Mesodermal cell (in vitro differentiated cells): ENCODE measurements around the gene TMEM135.

ENCODE experiments used
- H3K27ac ChIP-seq: 2 replicates; pipeline ENCODE4 v1.7.0; 2013; ENCODE audit warnings: mild to moderate bottlenecking, low read depth, low read length, moderate library complexity; ENCODE audit not compliant: severe bottlenecking
- H3K36me3 ChIP-seq: 2 replicates; pipeline ENCODE4 v1.7.1; 2013; ENCODE audit warnings: mild to moderate bottlenecking, low read length, moderate library complexity; ENCODE audit not compliant: control insufficient read depth, insufficient read depth
- H3K4me1 ChIP-seq: one replicate; pipeline ENCODE4 v1.7.1; 2013; ENCODE audit warnings: mild to moderate bottlenecking, low read length; ENCODE audit not compliant: insufficient read depth, control insufficient read depth, poor library complexity, severe bottlenecking
- H3K4me3 ChIP-seq: 2 replicates; pipeline ENCODE4 v1.7.0; 2013; ENCODE audit warnings: low read length, control low read depth, mild to moderate bottlenecking; ENCODE audit not compliant: insufficient read depth, poor library complexity, severe bottlenecking; ENCODE audit errors: extremely low read depth
- H3K9me3 ChIP-seq: 2 replicates; pipeline ENCODE4 v1.7.1; 2013; ENCODE audit warnings: mild to moderate bottlenecking, low read length, moderate library complexity; ENCODE audit not compliant: control insufficient read depth
- WGBS, 2 experiments: methylation state at CpG; one replicate each; pipeline ENCODE4 v1.1.5; 2013; ENCODE audit warnings: missing lambda C conversion rate in 2 of 2; ENCODE audit not compliant: insufficient coverage in 2 of 2; 5-methylcytosine and 5-hydroxymethylcytosine counted together

The TMEM135 gene

DNA sequence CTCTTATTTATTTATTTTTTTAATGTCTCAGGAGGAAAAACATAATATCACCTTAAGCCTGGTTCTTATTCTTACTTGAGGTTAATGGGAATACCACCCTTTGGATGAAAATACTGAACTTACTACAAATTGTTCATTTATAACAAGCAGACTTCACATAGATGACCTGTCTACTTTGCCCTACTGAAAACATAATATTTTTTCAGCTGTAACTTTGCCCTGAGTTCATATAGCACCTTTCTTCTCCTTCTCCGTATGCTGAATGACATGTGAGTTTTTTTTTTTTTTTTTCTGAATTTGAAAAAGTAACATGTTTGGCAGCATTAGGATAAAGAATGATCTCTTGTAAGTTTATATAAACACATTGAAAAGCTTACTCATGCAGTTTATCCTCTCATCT lies 186.8 kb downstream of the TMEM135 start:
- Histone ChIP-seq H3K4me1 (no peaks in the 10 kb centered on the region), H3K36me3 (no peaks in the 10 kb centered on the region), H3K4me3 (no peak overlapping the region), H3K9me3 (no peaks in the 10 kb centered on the region), H3K27ac (no peak overlapping the region)
- WGBS, 2 experiments = no CpG with 5 or more reads among the region's 1 CpG

DNA sequence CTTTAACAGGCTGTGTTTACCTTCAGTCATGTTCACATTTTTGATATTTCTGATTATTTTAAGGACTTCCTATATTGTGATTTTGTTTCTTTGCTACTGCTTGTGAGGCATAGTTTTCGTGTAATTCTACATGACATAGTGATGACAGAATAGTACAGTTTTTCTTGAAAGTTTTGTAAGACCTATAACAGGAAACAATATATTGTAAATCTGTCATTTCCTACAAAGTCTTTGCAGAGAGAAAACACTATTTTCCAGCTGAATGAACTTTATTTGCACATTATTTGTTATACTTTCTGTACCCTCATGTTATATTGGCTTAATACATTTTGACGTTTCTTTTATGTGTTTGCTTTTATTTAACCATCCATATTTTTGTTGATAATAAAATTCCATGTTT lies 191.1 kb downstream of the TMEM135 start:
- WGBS, 2 experiments = no CpG with 5 or more reads among the region's 2 CpGs

GRCh38 chr11:87230995-87231394 lies 193.3 kb downstream of the TMEM135 start:
- WGBS, 2 experiments = 93 to 98% methylated on average over 2 of the region's 2 CpGs
- H3K9me3 ChIP-seq = peaks cover 4% of the 10 kb centered on the region
- no peak overlapping the region for H3K4me3 ChIP-seq
- no peak overlapping the region for H3K27ac ChIP-seq
- H3K4me1 ChIP-seq = no peaks in the 10 kb centered on the region
- H3K36me3 ChIP-seq = peaks cover 3% of the 10 kb centered on the region

More for the DNA sequence above, 191.1 kb downstream of the TMEM135 start:
- peaks cover 4% of the 10 kb centered on the region for H3K9me3 ChIP-seq
- no peaks in the 10 kb centered on the region for H3K4me1 ChIP-seq
- peaks cover 3% of the 10 kb centered on the region for H3K36me3 ChIP-seq
- H3K27ac ChIP-seq = no peak overlapping the region
- no peak overlapping the region for H3K4me3 ChIP-seq

DNA sequence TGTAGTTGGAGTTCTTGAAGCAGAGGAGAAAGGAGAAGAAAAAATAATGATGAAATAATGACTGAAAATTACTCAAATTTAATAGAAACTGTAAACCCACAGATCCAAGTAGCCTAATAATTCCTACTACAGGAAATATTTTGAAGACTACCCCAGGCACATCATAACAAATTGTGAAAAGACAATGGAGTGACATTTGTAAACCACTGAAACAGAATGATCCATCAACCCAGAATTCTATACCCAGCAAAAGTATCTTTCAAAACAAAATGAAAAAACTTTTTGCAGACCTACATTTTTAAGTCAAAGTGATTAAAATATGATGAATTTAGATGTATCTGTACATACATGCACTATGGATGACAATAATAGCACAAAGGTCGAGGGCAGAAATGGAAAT lies 194.6 kb downstream of the TMEM135 start:
- Histone ChIP-seq H3K4me3 (no peak overlapping the region), H3K4me1 (no peaks in the 10 kb centered on the region), H3K27ac (no peak overlapping the region), H3K9me3 (peaks cover 4% of the 10 kb centered on the region), H3K36me3 (peaks cover 3% of the 10 kb centered on the region)
- no CpG with 5 or more reads among the region's 1 CpG for WGBS, 2 experiments

- WGBS, 2 experiments = no CpG with 5 or more reads among the region's 1 CpG
- Histone ChIP-seq H3K9me3 (peaks cover 4% of the 10 kb centered on the region), H3K27ac (no peak overlapping the region), H3K4me3 (no peak overlapping the region), H3K36me3 (peaks cover 3% of the 10 kb centered on the region), H3K4me1 (no peaks in the 10 kb centered on the region)
Measured at GRCh38 chr11:87235366-87235765, 197.6 kb downstream of the TMEM135 start.

DNA sequence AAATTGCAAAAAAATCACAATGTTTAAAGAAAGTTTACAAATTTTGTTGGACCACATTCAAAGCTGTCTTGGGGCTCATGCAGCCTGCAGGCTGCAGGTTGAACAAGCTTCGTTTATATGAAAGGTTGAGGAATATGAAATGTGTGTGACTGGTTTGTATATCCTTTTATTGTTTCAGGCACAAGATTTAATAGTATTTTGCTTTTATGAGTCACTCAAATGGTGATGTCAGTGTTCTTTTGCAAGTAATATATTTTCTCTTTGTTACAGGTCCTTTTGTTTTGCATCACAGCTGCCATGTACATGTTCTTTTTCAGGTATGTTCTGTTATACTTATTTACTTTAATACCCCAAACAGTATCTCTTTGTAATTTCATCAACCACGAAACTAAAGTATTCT lies 198.6 kb downstream of the TMEM135 start:
- WGBS, 2 experiments = 80 to 100% methylated on average over 1 of the region's 2 CpGs
- Histone ChIP-seq H3K4me3 (no peak overlapping the region), H3K27ac (no peak overlapping the region), H3K4me1 (no peaks in the 10 kb centered on the region), H3K9me3 (peaks cover 4% of the 10 kb centered on the region), H3K36me3 (no peaks in the 10 kb centered on the region)

DNA sequence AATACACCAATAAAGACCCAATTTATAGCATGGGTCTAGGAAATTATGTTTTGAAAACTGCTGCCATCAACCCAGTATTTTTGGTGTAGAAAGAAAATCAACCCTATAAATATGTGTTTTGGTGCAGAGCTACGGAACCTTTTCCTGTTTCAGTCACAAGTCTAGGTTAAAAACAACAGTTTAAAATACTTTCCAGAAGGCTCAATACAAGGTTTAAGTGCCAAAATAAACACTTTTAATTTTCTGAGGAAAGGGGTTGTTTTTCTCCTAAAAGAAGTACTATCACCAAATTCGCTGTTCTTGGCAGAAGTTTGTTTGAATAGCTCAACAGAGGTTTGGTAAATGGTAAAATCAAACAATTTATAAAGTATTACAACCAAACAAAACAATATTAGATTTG lies 201.3 kb downstream of the TMEM135 start:
- Histone ChIP-seq H3K4me3 (no peak overlapping the region), H3K4me1 (no peaks in the 10 kb centered on the region), H3K9me3 (no peaks in the 10 kb centered on the region), H3K36me3 (no peaks in the 10 kb centered on the region), H3K27ac (no peak overlapping the region)
- WGBS, 2 experiments = 100% methylated on average over 1 of the region's 2 CpGs; no CpG with 5 or more reads in 1 of the 2 experiments

- no peaks in the 10 kb centered on the region for H3K9me3 ChIP-seq
- no CpG with 5 or more reads among the region's 1 CpG for WGBS, 2 experiments
- H3K4me1 ChIP-seq = no peaks in the 10 kb centered on the region
- H3K27ac ChIP-seq = no peak overlapping the region
- H3K36me3 ChIP-seq = no peaks in the 10 kb centered on the region
- no peak overlapping the region for H3K4me3 ChIP-seq
Measured at GRCh38 chr11:87239531-87239930, 201.8 kb downstream of the TMEM135 start.

- Histone ChIP-seq H3K36me3 (no peaks in the 10 kb centered on the region), H3K4me3 (no peak overlapping the region), H3K4me1 (no peaks in the 10 kb centered on the region), H3K9me3 (no peaks in the 10 kb centered on the region), H3K27ac (no peak overlapping the region)
- WGBS, 2 experiments = 100% methylated on average over 3 of the region's 4 CpGs; no CpG with 5 or more reads in 1 of the 2 experiments
Measured at GRCh38 chr11:87251560-87251959, 213.8 kb downstream of the TMEM135 start.

DNA sequence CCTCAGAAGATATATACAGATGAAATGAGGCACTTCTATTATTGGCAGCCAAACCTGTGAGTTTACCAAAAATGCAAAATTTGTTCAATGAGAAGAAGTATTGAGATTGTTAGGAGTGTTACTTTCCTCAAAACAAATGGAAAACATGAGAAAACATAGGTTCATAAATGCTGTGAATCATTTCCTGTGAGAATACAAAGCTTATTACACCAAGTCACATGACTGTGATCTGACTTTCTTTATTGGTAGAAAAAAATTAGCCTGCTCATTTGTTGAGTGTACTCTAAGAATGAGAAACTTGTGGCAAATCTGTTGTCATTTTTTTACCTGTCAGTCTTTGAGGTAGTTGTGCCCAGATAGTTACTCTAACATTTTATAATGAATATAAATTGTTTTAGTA lies 215.1 kb downstream of the TMEM135 start:
- Histone ChIP-seq H3K27ac (no peak overlapping the region), H3K4me3 (no peak overlapping the region), H3K36me3 (no peaks in the 10 kb centered on the region), H3K4me1 (no peaks in the 10 kb centered on the region), H3K9me3 (no peaks in the 10 kb centered on the region)

DNA sequence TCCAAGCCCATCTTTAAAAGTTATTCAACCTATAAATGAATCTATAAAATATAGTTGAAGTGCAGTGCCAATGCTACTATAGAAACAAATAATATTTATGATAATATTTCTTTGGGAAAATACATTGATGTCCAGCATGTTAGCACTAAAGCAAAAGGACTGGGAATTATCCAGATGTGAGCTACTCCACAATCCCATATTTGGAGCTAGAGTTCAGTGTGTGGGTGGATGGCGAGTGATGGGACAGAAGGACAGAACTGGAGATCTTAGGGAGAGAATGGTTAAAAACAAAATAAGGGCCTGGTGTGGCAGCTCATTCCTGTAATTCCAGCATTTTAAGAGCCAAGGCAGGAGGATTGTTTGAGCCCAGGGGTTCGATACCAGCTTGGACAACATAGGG lies 216.8 kb downstream of the TMEM135 start:
- Histone ChIP-seq H3K9me3 (no peaks in the 10 kb centered on the region), H3K4me1 (peaks cover 13% of the 10 kb centered on the region), H3K36me3 (no peaks in the 10 kb centered on the region), H3K27ac (no peak overlapping the region), H3K4me3 (no peak overlapping the region)
- 100% methylated on average over 1 of the region's 2 CpGs; no CpG with 5 or more reads in 1 of the 2 experiments for WGBS, 2 experiments

GRCh38 chr11:87255589-87255988 lies 217.9 kb downstream of the TMEM135 start:
- H3K9me3 ChIP-seq = no peaks in the 10 kb centered on the region
- peaks cover 13% of the 10 kb centered on the region for H3K4me1 ChIP-seq
- H3K4me3 ChIP-seq = no peak overlapping the region
- no peak overlapping the region for H3K27ac ChIP-seq
- H3K36me3 ChIP-seq = no peaks in the 10 kb centered on the region
